CD4-positive, alpha-beta T cell treated with Interleukin-4 for 1 hour (primary cell): ENCODE measurements around the gene UBQLN4.
"Not testable (repeated sequence)": the region's sequence is repeated elsewhere in the genome, so short reads cannot be mapped to it uniquely, and the experiment has no call there.

Source experiments
- DNase-seq, 2 donors: peaks; one replicate each; pipeline ENCODE4 v3.0.0-alpha.2; 2020 to 2022

The UBQLN4 gene

GRCh38 chr1:156080863-156081179 is 27.2 kb upstream of the UBQLN4 start:
- no peak for DNase-seq

GRCh38 chr1:156080241-156080862 is 26.8 kb upstream of the UBQLN4 start:
- no peak for DNase-seq

GRCh38 chr1:156079762-156080161 is 26.2 kb upstream of the UBQLN4 start:
- no peak for DNase-seq

GRCh38 chr1:156078728-156079127 is 25.1 kb upstream of the UBQLN4 start:
- no peak for DNase-seq

GRCh38 chr1:156077430-156077760 is 23.8 kb upstream of the UBQLN4 start:
- no peak for DNase-seq

GRCh38 chr1:156076609-156077429 is 23.2 kb upstream of the UBQLN4 start:
- DNase-seq = peak in 1 of 2 donors; percentile 39

GRCh38 chr1:156075775-156076204 is 22.2 kb upstream of the UBQLN4 start:
- DNase-seq = no peak

GRCh38 chr1:156075162-156075561 is 21.6 kb upstream of the UBQLN4 start:
- DNase-seq = no peak

- no peak for DNase-seq
Observed at GRCh38 chr1:156074661-156075060, 21.1 kb upstream of the UBQLN4 start.

- DNase-seq = no peak
Observed at GRCh38 chr1:156073740-156074139, 20.1 kb upstream of the UBQLN4 start.

- DNase-seq = no peak
Observed at GRCh38 chr1:156073110-156073687, 19.6 kb upstream of the UBQLN4 start.

GRCh38 chr1:156072251-156072650 is 18.7 kb upstream of the UBQLN4 start:
- no peak for DNase-seq

GRCh38 chr1:156071332-156071816 is 17.8 kb upstream of the UBQLN4 start:
- not testable (repeated sequence) for DNase-seq

GRCh38 chr1:156070548-156070947 is 16.9 kb upstream of the UBQLN4 start:
- no peak for DNase-seq

- no peak for DNase-seq
Observed at GRCh38 chr1:156069490-156070455, 16.2 kb upstream of the UBQLN4 start.

- no peak for DNase-seq
Observed at GRCh38 chr1:156067262-156067661, 13.7 kb upstream of the UBQLN4 start.

GRCh38 chr1:156065871-156066270 is 12.3 kb upstream of the UBQLN4 start:
- DNase-seq = no peak

GRCh38 chr1:156065212-156065611 is 11.6 kb upstream of the UBQLN4 start:
- DNase-seq = no peak

GRCh38 chr1:156064615-156065014 is 11.0 kb upstream of the UBQLN4 start:
- DNase-seq = no peak

- DNase-seq = no peak
Observed at GRCh38 chr1:156063997-156064285, 10.3 kb upstream of the UBQLN4 start.

- no peak for DNase-seq
Observed at GRCh38 chr1:156062189-156062588, 8.6 kb upstream of the UBQLN4 start.

GRCh38 chr1:156060937-156061636 is 7.5 kb upstream of the UBQLN4 start, which contains the start of gene RAB25:
Gene RAB25, plus strand, starts transcription at chr1:156061160. Its CDS starts 241 bp downstream, at chr1:156061401.
- DNase-seq = peak in 1 of 2 donors; percentile 12
